Body of pancreas (tissue), 4 donors: ENCODE results near the gene KLHL30. TPM values are rescaled to one million over a fixed set of nuclear protein-coding genes. Genes with fewer than 3 reads are reported as not detected.

Experiments
- ATAC-seq: fragments of 150-250 bp; one replicate; pipeline ENCODE4 v1.9.1; 2016
- DNase-seq, 4 donors: peaks; one replicate each; pipeline ENCODE4 v3.0.0-alpha.2; 2019
- H3K27ac ChIP-seq, 4 donors: fragments of 200-600 bp; sonication (generic); 1 replicate in 3 of 4; 2 replicates in 1 of 4; pipeline versions ENCODE4 v1.5.1 to v1.6.1; 2016 to 2019; ENCODE audit warnings: mild to moderate bottlenecking in 1 of 4, mixed read lengths in 1 of 4, moderate library complexity in 1 of 4
- H3K27me3 ChIP-seq, 2 donors: fragments of 200-600 bp; sonication (generic); one replicate each; pipeline ENCODE4 v1.6.0; 2016; ENCODE audit warnings: mild to moderate bottlenecking in 1 of 2
- H3K36me3 ChIP-seq, 2 donors: fragments of 200-600 bp; sonication (generic); replicated peaks in 1 of 2; 2 replicates each; pipeline ENCODE4 v1.5.1; 2016; ENCODE audit warnings: low read depth in 2 of 2; ENCODE audit not compliant: insufficient read depth in 1 of 2
- H3K4me1 ChIP-seq: fragments of 200-600 bp; sonication (generic); one replicate; pipeline ENCODE4 v1.6.0; 2016
- H3K4me3 ChIP-seq, 2 donors: fragments of 200-600 bp; sonication (generic); 1 replicate in 1 of 2; 2 replicates in 1 of 2; pipeline ENCODE4 v1.5.1; 2016 to 2019
- H3K9me3 ChIP-seq, 3 donors: fragments of 200-600 bp; sonication (generic); 1 replicate in 2 of 3; 2 replicates in 1 of 3; pipeline ENCODE4 v1.5.1; 2016
- CTCF ChIP-seq, 7 experiments: fragments of 450-650 bp in 4 of 7; fragments of 200-600 bp in 3 of 7; sonication (generic) in 3 of 7; IDR thresholded peaks; one replicate each; pipeline ENCODE4 v1.5.1; 2016 to 2019; ENCODE audit warnings: antibody characterized with exemption in 7 of 7
- POLR2A ChIP-seq, 3 donors: fragments of 450-650 bp; IDR thresholded peaks; one replicate each; pipeline ENCODE4 v1.6.1; 2016; ENCODE audit warnings: antibody characterized with exemption in 3 of 3, mild to moderate bottlenecking in 2 of 3
- WGBS, 2 donors: methylation state at CpG; one replicate each; pipeline ENCODE4 v1.1.5; 2017; 5-methylcytosine and 5-hydroxymethylcytosine counted together
- intact Hi-C: fragments of 100-400 bp; cut with DNase I; formaldehyde crosslinking; loops from one replicate; pipeline ENCODE4 v1.15.1; 2023
- total RNA-seq, 2 donors: library from RNA; depleted of rRNA; stranded (reverse); fragments of >200 nt; gene quantifications; one replicate each; pipeline ENCODE4 v1.1.0, GENCODE V29; 2016

KLHL30 gene
- total RNA-seq, 2 donors from 2014 or later: 0.26 to 0.66 TPM

- TF ChIP-seq POLR2A (IDR thresholded peaks at IDR 0.05): no peak
- TF ChIP-seq CTCF (IDR thresholded peaks at IDR 0.05): peak; percentile 35 to 59 (median 49)
- peak; percentile 37 for ATAC-seq
- Histone ChIP-seq H3K27ac (no peak overlapping the region), H3K27me3 (no peaks in the 10 kb centered on the region), H3K4me1 (peaks cover 6% of the 10 kb centered on the region), H3K9me3 (no peaks in the 10 kb centered on the region), H3K4me3 (no peak overlapping the region), H3K36me3 (no peaks in the 10 kb centered on the region)
- intact Hi-C loops: no loop called here
- peak in 2 of 4 donors; percentile 35 to 53 for DNase-seq
- WGBS, 2 donors: 40 to 53% methylated on average over 16 to 47 of the region's 56 CpGs
These were observed 950 bp downstream of the KLHL30 start for GRCh38 chr2:238139196-238140039.

DNA sequence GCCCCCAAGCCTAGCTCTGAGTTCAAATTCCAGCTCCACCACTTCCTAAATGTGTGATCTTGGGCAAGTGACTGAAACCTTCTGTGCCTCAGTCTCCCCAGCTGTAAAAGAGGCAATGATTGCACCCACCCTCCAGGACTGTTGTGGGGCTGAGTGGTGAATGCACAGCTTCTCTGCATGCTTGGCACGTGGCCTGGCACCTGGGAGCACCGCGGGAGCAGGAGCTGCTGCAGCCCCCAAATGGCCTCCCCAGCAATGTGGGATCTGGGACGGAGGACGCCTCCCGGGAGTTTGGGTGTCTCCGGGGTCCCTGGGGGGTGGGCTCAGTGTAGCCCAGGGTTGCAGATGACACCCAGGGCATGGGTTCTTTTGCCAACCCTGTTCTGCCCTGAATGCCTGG is 1.6 kb downstream of the KLHL30 start:
- 54 to 59% methylated on average over 2 to 7 of the region's 7 CpGs for WGBS, 2 donors
- H3K36me3 ChIP-seq: no peaks in the 10 kb centered on the region
- H3K4me3 ChIP-seq: no peak overlapping the region
- TF ChIP-seq CTCF (IDR thresholded peaks at IDR 0.05) (no peak), POLR2A (IDR thresholded peaks at IDR 0.05) (no peak)
- no peak overlapping the region for H3K27ac ChIP-seq
- ATAC-seq (no peak), DNase-seq (no peak)
- intact Hi-C loops: no loop called here
- no peaks in the 10 kb centered on the region for H3K27me3 ChIP-seq
- H3K4me1 ChIP-seq: peaks cover 6% of the 10 kb centered on the region
- no peaks in the 10 kb centered on the region for H3K9me3 ChIP-seq

DNA sequence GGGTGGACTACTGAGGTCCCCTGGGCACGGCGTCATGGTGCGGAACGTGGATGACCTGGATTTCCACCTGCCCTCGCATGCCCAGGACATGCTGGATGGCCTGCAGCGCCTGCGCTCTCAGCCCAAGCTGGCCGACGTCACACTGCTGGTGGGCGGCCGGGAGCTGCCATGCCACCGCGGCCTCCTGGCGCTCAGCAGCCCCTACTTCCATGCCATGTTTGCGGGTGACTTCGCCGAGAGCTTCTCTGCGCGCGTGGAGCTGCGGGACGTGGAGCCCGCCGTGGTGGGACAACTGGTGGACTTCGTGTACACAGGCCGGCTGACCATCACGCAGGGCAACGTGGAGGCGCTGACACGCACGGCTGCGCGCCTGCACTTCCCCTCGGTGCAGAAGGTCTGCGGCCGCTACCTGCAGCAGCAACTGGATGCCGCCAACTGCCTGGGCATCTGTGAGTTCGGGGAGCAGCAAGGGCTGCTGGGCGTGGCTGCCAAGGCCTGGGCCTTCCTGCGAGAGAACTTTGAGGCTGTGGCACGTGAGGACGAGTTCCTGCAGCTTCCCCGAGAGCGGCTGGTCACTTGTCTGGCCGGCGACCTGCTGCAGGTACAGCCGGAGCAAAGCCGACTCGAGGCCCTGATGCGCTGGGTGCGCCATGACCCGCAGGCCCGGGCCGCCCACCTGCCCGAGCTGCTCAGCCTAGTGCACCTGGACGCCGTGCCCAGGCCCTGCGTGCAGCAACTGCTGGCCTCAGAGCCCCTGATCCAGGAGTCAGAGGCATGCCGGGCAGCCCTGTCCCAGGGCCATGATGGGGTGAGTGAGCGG is 2.5 kb downstream of the KLHL30 start:
- no peak overlapping the region for H3K27ac ChIP-seq
- no peaks in the 10 kb centered on the region for H3K9me3 ChIP-seq
- no peak for TF ChIP-seq POLR2A (IDR thresholded peaks at IDR 0.05)
- TF ChIP-seq CTCF (IDR thresholded peaks at IDR 0.05): no peak
- intact Hi-C loops: no loop called here
- ATAC-seq (no peak), DNase-seq (no peak)
- H3K4me1 ChIP-seq: peaks cover 6% of the 10 kb centered on the region
- no peaks in the 10 kb centered on the region for H3K27me3 ChIP-seq
- 94 to 97% methylated on average over 20 to 59 of the region's 60 CpGs for WGBS, 2 donors
- no peaks in the 10 kb centered on the region for H3K36me3 ChIP-seq
- no peak overlapping the region for H3K4me3 ChIP-seq

DNA sequence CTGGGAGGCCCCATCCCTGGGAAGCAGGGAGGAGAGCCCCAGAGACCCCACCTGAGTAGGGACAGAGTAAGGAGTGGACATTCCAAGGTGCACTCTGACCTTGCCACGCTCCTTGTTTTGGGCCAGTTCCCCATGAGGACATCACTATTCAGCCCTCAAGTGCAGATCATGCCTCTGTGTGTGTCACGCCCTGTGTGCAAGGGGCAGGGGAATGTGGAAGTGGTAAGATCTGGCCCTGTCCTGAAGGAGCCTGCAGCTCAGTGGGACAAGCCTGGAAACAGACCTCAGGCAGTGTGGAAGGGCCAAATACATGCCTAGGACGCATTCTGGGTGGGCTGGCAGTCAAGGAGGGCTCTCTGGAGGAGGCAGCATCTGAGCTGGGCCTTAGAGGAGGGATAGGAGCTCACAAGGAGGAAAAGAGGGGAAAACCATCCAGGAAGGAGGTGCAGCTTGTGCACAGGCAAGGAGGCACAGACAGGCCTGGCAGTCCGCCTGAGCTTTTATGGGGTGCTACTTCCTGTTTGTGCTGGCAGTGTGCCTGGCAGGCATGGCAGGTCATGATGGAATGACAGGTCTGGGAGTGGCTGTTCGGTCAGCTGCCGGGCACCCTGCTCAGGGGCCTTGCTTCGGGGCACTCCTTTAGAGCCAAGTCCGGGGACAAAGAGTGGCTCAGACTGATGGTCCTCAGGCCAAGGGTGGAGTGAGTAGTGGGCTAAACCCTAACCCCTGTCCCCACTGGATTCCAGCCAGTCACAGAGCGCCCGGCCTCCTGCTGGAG is 3.3 kb downstream of the KLHL30 start:
- H3K9me3 ChIP-seq: no peaks in the 10 kb centered on the region
- WGBS, 2 donors: 71 to 82% methylated on average over 9 to 10 of the region's 10 CpGs
- H3K4me3 ChIP-seq: no peak overlapping the region
- intact Hi-C loops: no loop called here
- no peak for TF ChIP-seq CTCF (IDR thresholded peaks at IDR 0.05)
- TF ChIP-seq POLR2A (IDR thresholded peaks at IDR 0.05): no peak
- DNase-seq: peak in 3 of 4 donors; percentile 18 to 41 (median 39)
- peaks cover 6% of the 10 kb centered on the region for H3K4me1 ChIP-seq
- H3K27me3 ChIP-seq: no peaks in the 10 kb centered on the region
- ATAC-seq: no peak
- no peak overlapping the region for H3K27ac ChIP-seq
- no peaks in the 10 kb centered on the region for H3K36me3 ChIP-seq
